GM19467 (cell line): ENCODE data around the gene NCAM1.
"Not testable (repeated sequence)": the region's sequence is repeated elsewhere in the genome, so short reads cannot be mapped to it uniquely, and the experiment has no call there.

Experiments used
- ATAC-seq: cut with Tn5 transposase; IDR thresholded peaks from one replicate; pipeline ENCODE4 v1.9.1; 2021; ENCODE audit warnings: mild to moderate bottlenecking, moderate library complexity; ENCODE audit not compliant: unreplicated experiment

The NCAM1 gene

GRCh38 chr11:113019711-113020110, 58.5 kb downstream of the NCAM1 start:
- no peak for ATAC-seq

GRCh38 chr11:113021111-113021510, 59.9 kb downstream of the NCAM1 start:
- no peak for ATAC-seq

- ATAC-seq, result no peak
Observed at GRCh38 chr11:113022262-113022661, 61.0 kb downstream of the NCAM1 start.

- ATAC-seq, result no peak
Observed at GRCh38 chr11:113023228-113023627, 62.0 kb downstream of the NCAM1 start.

DNA sequence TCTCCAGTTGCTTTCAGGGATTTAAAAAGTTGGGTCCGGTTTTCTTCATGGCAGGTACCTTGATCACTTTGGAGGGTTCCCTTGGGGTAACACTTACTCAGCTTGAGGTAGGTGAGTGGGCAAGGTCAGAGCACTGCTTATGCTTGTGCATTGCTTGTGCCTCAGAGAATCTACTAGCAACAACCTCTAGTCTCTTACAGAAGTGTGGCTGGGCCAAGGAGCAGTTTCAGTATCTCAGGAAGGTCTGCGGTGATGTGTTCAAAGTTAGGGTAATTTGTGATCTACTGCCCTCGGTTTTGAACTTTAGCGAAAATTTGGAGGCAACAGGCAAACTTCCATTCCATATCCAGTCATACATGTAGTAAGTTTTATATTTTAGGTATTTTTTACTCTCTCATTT, 62.8 kb downstream of the NCAM1 start:
- ATAC-seq, result no peak

DNA sequence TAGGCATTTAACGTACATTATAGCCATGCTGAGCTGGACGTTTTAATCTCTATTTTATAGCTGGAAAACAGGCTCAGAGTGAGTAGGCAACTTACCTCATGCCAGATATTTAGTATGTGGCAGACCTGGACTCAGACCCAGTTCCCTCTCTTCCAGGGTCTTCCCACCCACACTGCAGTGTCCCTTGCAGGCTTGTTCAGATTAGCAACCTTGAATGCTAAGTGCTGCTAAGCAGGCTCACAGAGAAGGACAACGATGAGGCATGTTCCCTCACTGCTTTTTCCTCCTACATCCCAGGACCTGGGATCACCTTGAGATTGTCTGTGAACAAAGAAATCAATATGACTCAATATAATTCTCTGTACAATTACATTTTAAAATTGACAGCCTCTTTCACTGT, 65.6 kb downstream of the NCAM1 start:
- ATAC-seq, result no peak

DNA sequence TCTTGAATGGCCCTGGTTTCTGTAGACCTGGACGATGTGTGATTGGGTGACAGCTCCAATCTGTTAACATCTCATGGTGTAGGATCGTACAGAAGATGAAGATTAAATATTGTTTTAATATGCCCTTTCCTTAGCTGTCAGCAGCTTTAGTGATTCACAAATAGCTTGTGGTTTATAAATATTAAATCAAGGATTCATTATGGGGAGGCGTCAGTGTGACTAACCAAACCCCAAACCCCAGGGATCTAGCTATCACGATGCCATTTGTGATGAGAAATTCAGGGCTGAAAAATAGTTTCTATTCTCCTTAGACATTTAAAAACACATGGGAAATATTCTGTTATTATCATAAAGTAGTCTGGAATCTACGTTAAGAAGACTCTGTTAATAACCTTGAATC, 73.4 kb downstream of the NCAM1 start:
- ATAC-seq, result no peak

GRCh38 chr11:113035708-113036107, 74.5 kb downstream of the NCAM1 start:
- ATAC-seq, result no peak

GRCh38 chr11:113043698-113044097, 82.5 kb downstream of the NCAM1 start:
- no peak for ATAC-seq

DNA sequence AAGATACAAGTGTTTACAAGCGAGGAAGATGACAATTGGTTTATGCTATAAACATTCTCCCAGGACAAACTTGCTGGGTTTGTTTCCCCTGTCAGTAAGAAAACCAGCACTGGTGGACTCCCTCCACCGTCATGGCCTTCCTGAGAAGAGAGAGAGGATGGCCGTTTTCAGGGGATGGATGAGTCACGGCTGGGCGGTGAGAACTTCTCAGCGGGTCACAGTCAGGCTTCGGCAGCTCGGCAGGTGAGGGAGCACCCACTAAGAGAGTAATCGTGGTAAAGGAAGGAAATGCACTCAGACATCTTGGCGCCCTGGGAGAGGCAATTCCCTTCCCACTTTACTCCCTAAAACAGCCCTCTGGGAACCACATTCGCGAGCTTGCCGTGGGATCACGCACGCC, 83.9 kb downstream of the NCAM1 start:
- no peak for ATAC-seq

- ATAC-seq, result no peak
Observed at GRCh38 chr11:113046866-113047265, 85.6 kb downstream of the NCAM1 start.

- no peak for ATAC-seq
Observed at GRCh38 chr11:113048820-113049768, 87.9 kb downstream of the NCAM1 start.

- not testable (repeated sequence) for ATAC-seq
Observed at GRCh38 chr11:113053042-113053441, 91.8 kb downstream of the NCAM1 start.

DNA sequence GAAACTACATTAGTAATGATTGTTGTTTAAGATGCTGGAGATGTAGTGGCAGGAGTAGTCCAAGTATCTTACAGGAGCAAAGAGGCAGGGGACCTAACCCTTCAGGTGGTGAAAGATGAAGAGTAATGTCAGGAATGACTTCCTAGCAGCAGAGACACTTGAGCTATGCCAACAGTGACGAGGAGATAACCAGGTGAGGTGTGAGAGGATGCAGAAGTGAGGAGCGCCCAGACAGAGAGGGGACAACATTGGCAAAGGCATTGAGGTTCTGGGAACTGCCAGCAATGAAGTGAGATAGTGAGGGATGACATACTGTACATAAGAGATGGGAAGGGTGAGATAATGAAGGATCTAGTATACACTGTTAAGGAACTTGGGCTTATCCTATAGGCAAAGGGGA, 95.8 kb downstream of the NCAM1 start:
- no peak for ATAC-seq

DNA sequence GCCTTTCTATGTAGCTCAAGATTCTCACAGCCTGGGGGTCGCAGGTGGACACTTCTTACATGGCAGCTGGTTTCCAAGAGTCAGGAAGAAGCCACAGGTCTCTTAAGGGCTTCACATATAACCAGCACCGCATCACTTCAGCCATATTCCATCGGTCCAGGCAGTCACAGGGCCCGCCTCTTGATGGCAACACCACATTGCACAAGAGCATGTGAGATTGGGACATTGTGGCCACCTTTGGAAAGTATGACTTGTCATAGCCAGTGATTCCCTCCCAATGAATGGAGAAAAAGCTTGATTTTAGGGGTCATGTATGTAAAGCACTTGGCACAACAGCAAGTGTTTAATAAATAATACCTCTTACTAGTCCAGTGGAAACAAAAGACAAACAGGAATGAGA, 98.3 kb downstream of the NCAM1 start:
- ATAC-seq, result no peak

DNA sequence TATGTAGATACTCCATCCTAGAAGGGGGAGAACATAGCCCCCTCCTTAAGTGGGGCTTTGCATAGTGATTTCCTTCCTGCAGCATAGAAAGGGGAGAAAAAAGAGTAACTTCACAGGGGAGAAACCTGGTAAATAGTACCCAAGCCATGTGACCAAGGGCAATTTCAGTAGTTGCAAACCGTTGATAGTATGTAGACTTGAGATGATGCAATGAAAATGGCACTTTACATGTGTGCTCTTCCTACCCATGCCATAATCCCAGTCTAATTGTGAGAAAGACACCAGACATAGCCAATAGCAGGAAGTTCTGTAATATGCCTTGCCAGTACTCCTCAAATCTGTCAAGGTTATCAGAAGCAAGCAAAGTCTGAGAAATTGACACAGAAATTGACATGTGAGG, 104.1 kb downstream of the NCAM1 start:
- ATAC-seq, result no peak

- no peak for ATAC-seq
Observed at GRCh38 chr11:113072237-113072858, 111.1 kb downstream of the NCAM1 start.

- ATAC-seq, result no peak
Observed at GRCh38 chr11:113073290-113073953, 112.2 kb downstream of the NCAM1 start.

- ATAC-seq, result no peak
Observed at GRCh38 chr11:113075586-113076095, 114.4 kb downstream of the NCAM1 start.

- ATAC-seq, result no peak
Observed at GRCh38 chr11:113077379-113077778, 116.2 kb downstream of the NCAM1 start.

DNA sequence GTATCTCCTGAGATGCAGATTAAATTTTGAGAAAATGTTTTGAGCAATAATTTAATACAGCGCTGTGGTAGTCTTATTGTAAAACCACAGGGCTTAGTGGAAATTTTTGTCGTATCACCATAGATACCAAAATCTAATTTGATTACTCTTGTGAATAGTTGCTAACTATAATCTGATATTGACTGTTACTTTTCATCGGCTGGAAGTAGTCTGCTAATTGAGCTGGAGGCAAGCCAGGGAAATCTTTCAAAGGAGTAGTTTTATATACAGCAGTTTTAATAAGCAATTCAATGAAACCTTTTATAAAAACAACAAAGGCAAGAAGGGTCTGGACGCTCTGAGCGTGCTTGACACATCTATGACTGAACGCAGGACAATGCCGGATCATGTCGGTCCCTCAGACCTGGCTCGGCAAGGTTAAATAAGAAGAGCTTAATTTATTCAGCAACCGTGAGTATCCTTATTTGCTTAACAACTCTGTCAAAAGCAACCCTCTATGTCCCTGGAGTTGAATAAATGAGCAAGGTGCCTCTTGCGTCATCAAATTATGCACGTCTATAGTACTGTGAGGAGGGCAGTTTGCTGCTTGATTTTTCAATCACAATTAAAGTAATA, 121.2 kb downstream of the NCAM1 start:
- ATAC-seq, result no peak
